ENCODE results near the gene LMBRD1.

Gene LMBRD1

GRCh38 chr6:69647726-69648125, 149.1 kb downstream of the LMBRD1 start:
- Histone ChIP-seq H3K9ac (ENCODE audit: low read length) (no peak overlapping the region), H3K4me3 (ENCODE audit: insufficient read depth, low read length, poor library complexity, severe bottlenecking) (no peak overlapping the region), H2AFZ (ENCODE audit: low read depth, low read length, severe bottlenecking) (no peak overlapping the region), H3K9me3 (ENCODE audit: insufficient read depth, low read length) (no peaks in the 10 kb centered on the region), H3K9me2 (replicated peaks; ENCODE audit: insufficient read depth, low read length) (0 out of 2 replicates have a peak, but pooled peaks cover 3% of the 10 kb centered on the region), H4K20me1 (ENCODE audit: low read depth, low read length) (no peaks in the 10 kb centered on the region), H3K27ac (ENCODE audit: low read depth, low read length) (no peak overlapping the region), H3F3A (ENCODE audit: insufficient read depth) (no peaks in the 10 kb centered on the region), H3K4me2 (ENCODE audit: low read depth, low read length, poor library complexity, severe bottlenecking) (no peak overlapping the region), H3K79me2 (ENCODE audit: insufficient read depth, low read length) (no peaks in the 10 kb centered on the region), H3K27me3 (ENCODE audit: low read length) (no peaks in the 10 kb centered on the region), H3K36me3 (ENCODE audit: low read length) (no peaks in the 10 kb centered on the region)
- TF ChIP-seq CTCF (IDR thresholded peaks at IDR 0.05; ENCODE audit: insufficient read depth, low read length, poor library complexity, severe bottlenecking) = no peak
- no peak for TF ChIP-seq EZH2phosphoT487 (conservative IDR thresholded peaks at IDR 0.05; ENCODE audit: low read length)

- Histone ChIP-seq H3K27me3 (ENCODE audit: low read length) (no peaks in the 10 kb centered on the region), H3F3A (ENCODE audit: insufficient read depth) (no peaks in the 10 kb centered on the region), H2AFZ (ENCODE audit: low read depth, low read length, severe bottlenecking) (no peak overlapping the region), H3K4me3 (ENCODE audit: insufficient read depth, low read length, poor library complexity, severe bottlenecking) (no peak overlapping the region), H3K9me2 (replicated peaks; ENCODE audit: insufficient read depth, low read length) (0 out of 2 replicates have a peak, but pooled peaks cover 3% of the 10 kb centered on the region), H3K4me2 (ENCODE audit: low read depth, low read length, poor library complexity, severe bottlenecking) (no peak overlapping the region), H3K27ac (ENCODE audit: low read depth, low read length) (no peak overlapping the region), H3K79me2 (ENCODE audit: insufficient read depth, low read length) (no peaks in the 10 kb centered on the region), H3K9me3 (ENCODE audit: insufficient read depth, low read length) (no peaks in the 10 kb centered on the region), H3K36me3 (ENCODE audit: low read length) (no peaks in the 10 kb centered on the region), H4K20me1 (ENCODE audit: low read depth, low read length) (no peaks in the 10 kb centered on the region), H3K9ac (ENCODE audit: low read length) (no peak overlapping the region)
- TF ChIP-seq EZH2phosphoT487 (conservative IDR thresholded peaks at IDR 0.05; ENCODE audit: low read length) (no peak), CTCF (IDR thresholded peaks at IDR 0.05; ENCODE audit: insufficient read depth, low read length, poor library complexity, severe bottlenecking) (no peak)
These were observed 153.1 kb downstream of the LMBRD1 start for GRCh38 chr6:69643688-69644087.

GRCh38 chr6:69632932-69633331, 163.9 kb downstream of the LMBRD1 start:
- no peak overlapping the region for H2AFZ ChIP-seq (ENCODE audit: low read depth, low read length, severe bottlenecking)
- no peaks in the 10 kb centered on the region for H3F3A ChIP-seq (ENCODE audit: insufficient read depth)
- no peaks in the 10 kb centered on the region for H3K36me3 ChIP-seq (ENCODE audit: low read length)
- no peaks in the 10 kb centered on the region for H4K20me1 ChIP-seq (ENCODE audit: low read depth, low read length)
- H3K4me3 ChIP-seq (ENCODE audit: insufficient read depth, low read length, poor library complexity, severe bottlenecking) = no peak overlapping the region
- H3K27me3 ChIP-seq (ENCODE audit: low read length) = 0 out of 2 replicates have a peak, but pooled peaks cover 2% of the 10 kb centered on the region
- no peaks in the 10 kb centered on the region for H3K9me2 ChIP-seq (replicated peaks; ENCODE audit: insufficient read depth, low read length)
- TF ChIP-seq EZH2phosphoT487 (conservative IDR thresholded peaks at IDR 0.05; ENCODE audit: low read length) (no peak), CTCF (IDR thresholded peaks at IDR 0.05; ENCODE audit: insufficient read depth, low read length, poor library complexity, severe bottlenecking) (no peak)
- no peak overlapping the region for H3K27ac ChIP-seq (ENCODE audit: low read depth, low read length)
- no peak overlapping the region for H3K9ac ChIP-seq (ENCODE audit: low read length)
- no peaks in the 10 kb centered on the region for H3K79me2 ChIP-seq (ENCODE audit: insufficient read depth, low read length)
- no peak overlapping the region for H3K4me2 ChIP-seq (ENCODE audit: low read depth, low read length, poor library complexity, severe bottlenecking)
- H3K9me3 ChIP-seq (ENCODE audit: insufficient read depth, low read length) = no peaks in the 10 kb centered on the region

Measured in SU-DHL-6 (cell line).